WTC11 (cell line): Measurements from ENCODE around the gene SNX30. TPM values are rescaled to one million over a fixed set of nuclear protein-coding genes. Genes with fewer than 3 reads are reported as not detected.

Experiments used
- ATAC-seq: fragments of 200-7000 bp; cut with Tn5 transposase; 2 replicates; pipeline ENCODE4 v1.10.0; 2021; ENCODE audit warnings: mild to moderate bottlenecking, moderate library complexity
- CTCF ChIA-PET: fragments of 300-600 bp; sonication (Branson Sonifier 250); formaldehyde crosslinking; loops from one replicate; lab custom pipeline; 2021; ENCODE audit warnings: antibody characterized with exemption; lab: Charles Lee
- POLR2A ChIA-PET: fragments of 350-600 bp; sonication (Branson Sonifier 250); formaldehyde crosslinking; loops from one replicate; lab custom pipeline; 2021; ENCODE audit warnings: antibody characterized with exemption; lab: Charles Lee
- DNase-seq: peaks from one replicate; pipeline ENCODE4 v3.0.0; 2021; ENCODE audit warnings: low spot score
- H3K27ac Mint-ChIP-seq: 2 replicates; pipeline ENCODE4 v1.8.0; 2021; ENCODE audit warnings: mixed read lengths
- H3K27me3 Mint-ChIP-seq: 2 replicates; pipeline ENCODE4 v1.8.0; 2021; ENCODE audit warnings: low read depth, mild to moderate bottlenecking, moderate library complexity, mixed read lengths
- H3K36me3 Mint-ChIP-seq: 2 replicates; pipeline ENCODE4 v1.8.0; 2021; ENCODE audit warnings: mixed read lengths
- H3K4me1 Mint-ChIP-seq: 2 replicates; pipeline ENCODE4 v1.8.0; 2022; ENCODE audit warnings: mixed read lengths
- H3K4me3 Mint-ChIP-seq: 2 replicates; pipeline ENCODE4 v1.8.0; 2021; ENCODE audit warnings: mild to moderate bottlenecking, moderate library complexity, mixed read lengths
- H3K9me3 Mint-ChIP-seq: 2 replicates; pipeline ENCODE4 v1.8.0; 2021; ENCODE audit warnings: mixed read lengths
- AFF4 ChIP-seq: sonication (generic); formaldehyde crosslinking; IDR thresholded peaks from 2 replicates; pipeline ENCODE4 v1.8.1; 2023; ENCODE audit warnings: mild to moderate bottlenecking, missing genetic modification reagents, borderline replicate concordance
- ATF1 ChIP-seq: sonication (generic); formaldehyde crosslinking; IDR thresholded peaks from 2 replicates; pipeline ENCODE4 v1.8.1; 2023; ENCODE audit warnings: mild to moderate bottlenecking, moderate library complexity, missing genetic modification reagents
- ATF2 ChIP-seq: sonication (generic); formaldehyde crosslinking; IDR thresholded peaks from 2 replicates; pipeline ENCODE4 v1.8.1; 2022; ENCODE audit warnings: low read depth, missing genetic modification reagents, borderline replicate concordance
- CREM ChIP-seq: sonication (generic); formaldehyde crosslinking; IDR thresholded peaks from 2 replicates; pipeline ENCODE4 v1.8.1; 2022; ENCODE audit warnings: mild to moderate bottlenecking, missing genetic modification reagents, moderate library complexity
- E2F4 ChIP-seq: sonication (generic); formaldehyde crosslinking; IDR thresholded peaks from 2 replicates; pipeline ENCODE4 v1.8.1; 2022; ENCODE audit warnings: low read depth, mild to moderate bottlenecking, moderate library complexity, missing genetic modification reagents, borderline replicate concordance
- E2F5 ChIP-seq: sonication (generic); formaldehyde crosslinking; IDR thresholded peaks from 2 replicates; pipeline ENCODE4 v1.8.1; 2022; ENCODE audit warnings: mild to moderate bottlenecking, moderate library complexity, missing genetic modification reagents
- ELF4 ChIP-seq: sonication (generic); formaldehyde crosslinking; IDR thresholded peaks from 2 replicates; pipeline ENCODE4 v1.8.1; 2022; ENCODE audit warnings: low read depth, mild to moderate bottlenecking, moderate library complexity, missing genetic modification reagents
- EMX1 ChIP-seq: fragments of 250-450 bp; sonication (Bioruptor Pico); IDR thresholded peaks from 2 replicates; pipeline ENCODE4 v1.8.0; 2021; ENCODE audit warnings: mild to moderate bottlenecking
- ESRRA ChIP-seq: sonication (generic); formaldehyde crosslinking; IDR thresholded peaks from 2 replicates; pipeline ENCODE4 v1.8.1; 2022; ENCODE audit warnings: mild to moderate bottlenecking, missing genetic modification reagents, borderline replicate concordance
- ETV6 ChIP-seq: sonication (generic); formaldehyde crosslinking; IDR thresholded peaks from 2 replicates; pipeline ENCODE4 v1.8.1; 2022; ENCODE audit warnings: mild to moderate bottlenecking, missing genetic modification reagents
- HMGXB4 ChIP-seq: sonication (generic); formaldehyde crosslinking; IDR thresholded peaks from 2 replicates; pipeline ENCODE4 v1.8.1; 2023; ENCODE audit warnings: mild to moderate bottlenecking, moderate library complexity, missing genetic modification reagents
- IRF1 ChIP-seq: sonication (generic); formaldehyde crosslinking; IDR thresholded peaks from 2 replicates; pipeline ENCODE4 v1.8.0; 2023; ENCODE audit warnings: missing genetic modification reagents
- MAX ChIP-seq: sonication (generic); formaldehyde crosslinking; IDR thresholded peaks from 2 replicates; pipeline ENCODE4 v1.8.0; 2022; ENCODE audit warnings: mild to moderate bottlenecking, missing genetic modification reagents
- NR3C1 ChIP-seq: sonication (generic); formaldehyde crosslinking; conservative IDR thresholded peaks from 2 replicates; pipeline ENCODE4 v1.8.1; 2023; ENCODE audit warnings: low read depth, mild to moderate bottlenecking, missing genetic modification reagents
- RELA ChIP-seq: sonication (generic); formaldehyde crosslinking; IDR thresholded peaks from 2 replicates; pipeline ENCODE4 v1.8.1; 2022; ENCODE audit warnings: missing genetic modification reagents, mild to moderate bottlenecking, borderline replicate concordance
- RORB ChIP-seq: fragments of 250-450 bp; sonication (Bioruptor Pico); IDR thresholded peaks from 2 replicates; pipeline ENCODE4 v1.9.0; 2021; ENCODE audit warnings: mild to moderate bottlenecking
- SOX15 ChIP-seq: fragments of 250-450 bp; sonication (Bioruptor Pico); IDR thresholded peaks from 2 replicates; pipeline ENCODE4 v1.9.0; 2021; ENCODE audit warnings: mild to moderate bottlenecking
- SP1 ChIP-seq: sonication (generic); formaldehyde crosslinking; conservative IDR thresholded peaks from 2 replicates; pipeline ENCODE4 v1.8.1; 2022; ENCODE audit warnings: missing genetic modification reagents
- ZNF263 ChIP-seq: sonication (generic); formaldehyde crosslinking; IDR thresholded peaks from 2 replicates; pipeline ENCODE4 v1.8.1; 2022; ENCODE audit warnings: low read depth, mild to moderate bottlenecking, moderate library complexity, missing genetic modification reagents
- ZNF281 ChIP-seq: sonication (generic); formaldehyde crosslinking; IDR thresholded peaks from 2 replicates; pipeline ENCODE4 v1.8.0; 2023; ENCODE audit warnings: mild to moderate bottlenecking, missing genetic modification reagents
- ZNF317 ChIP-seq: sonication (generic); formaldehyde crosslinking; IDR thresholded peaks from 2 replicates; pipeline ENCODE4 v1.8.1; 2023; ENCODE audit warnings: low read depth, mild to moderate bottlenecking, moderate library complexity, missing genetic modification reagents, borderline replicate concordance
- ZNF416 ChIP-seq: fragments of 250-450 bp; sonication (Bioruptor Pico); IDR thresholded peaks from 2 replicates; pipeline ENCODE4 v1.9.0; 2021; ENCODE audit warnings: mild to moderate bottlenecking, inconsistent platforms
- ZNF671 ChIP-seq: fragments of 250-450 bp; sonication (Bioruptor Pico); IDR thresholded peaks from 2 replicates; pipeline ENCODE4 v1.8.0; 2021; ENCODE audit warnings: mild to moderate bottlenecking
- total RNA-seq: library from RNA; stranded (reverse); gene quantifications from 3 replicates; pipeline ENCODE4 v1.2.3, GENCODE V29; 2021

SNX30 gene
- total RNA-seq, 1 experiment from 2014 or later: 13.4 TPM

GRCh38 chr9:112755675-112756074 is 5.1 kb downstream of the SNX30 start (continued):
- no peak for TF ChIP-seq AFF4 (CRISPR knock-in tag)
- TF ChIP-seq ATF1 (CRISPR knock-in tag): no peak
- no peak for TF ChIP-seq ELF4
- TF ChIP-seq IRF1 (CRISPR knock-in tag): no peak
- TF ChIP-seq CREM (CRISPR knock-in tag): no peak
- TF ChIP-seq ZNF317 (CRISPR knock-in tag): no peak
- TF ChIP-seq SP1: no peak
- no peak for TF ChIP-seq HMGXB4
- no peak for TF ChIP-seq SOX15 (CRISPR knock-in tag)
- no peak for TF ChIP-seq EMX1 (CRISPR knock-in tag)
- TF ChIP-seq NR3C1 (CRISPR knock-in tag): no peak
- no peak for TF ChIP-seq MAX (CRISPR knock-in tag)
- TF ChIP-seq ETV6: no peak
- TF ChIP-seq RELA (CRISPR knock-in tag): no peak
- no peak for TF ChIP-seq ZNF416
- TF ChIP-seq, all 79 proteins: peak for 0

- no peak for ATAC-seq
- POLR2A ChIA-PET: no interaction called here
- no peak for DNase-seq
- Mint-ChIP-seq H3K27me3 (no peaks in the 10 kb centered on the region), H3K9me3 (no peaks in the 10 kb centered on the region), H3K27ac (no peak overlapping the region), H3K4me1 (peaks cover 10% of the 10 kb centered on the region), H3K4me3 (no peak overlapping the region), H3K36me3 (no peaks in the 10 kb centered on the region)
- CTCF ChIA-PET: no interaction called here
- TF ChIP-seq ETV6 (no peak), ZNF317 (CRISPR knock-in tag) (no peak), ELF4 (no peak), ZNF281 (CRISPR knock-in tag) (no peak), E2F5 (CRISPR knock-in tag) (no peak), ZNF671 (no peak), ZNF263 (CRISPR knock-in tag) (no peak), E2F4 (CRISPR knock-in tag) (no peak), RORB (CRISPR knock-in tag) (no peak), ESRRA (CRISPR knock-in tag) (no peak), SOX15 (CRISPR knock-in tag) (no peak), ATF1 (CRISPR knock-in tag) (no peak), ATF2 (no peak)
Observed at GRCh38 chr9:112757282-112757883, 6.8 kb downstream of the SNX30 start.
